ENCODE results near the gene CXCL9. TPM values are rescaled to one million over a fixed set of nuclear protein-coding genes. Genes with fewer than 3 reads are reported as not detected.
"Not testable (repeated sequence)": the region's sequence is repeated elsewhere in the genome, so short reads cannot be mapped to it uniquely, and the experiment has no call there.

CXCL9 gene
- total and polyA plus RNA-seq, 4 donors = 0.22 to 2.3 (median 1.3) TPM

GRCh38 chr4:76053730-76054129, 46.4 kb upstream of the CXCL9 start:
- no peak overlapping the region for H3K9ac ChIP-seq (ENCODE audit: low read depth in 1 of 2, low read length in 2 of 2)
- H3K9me3 ChIP-seq (ENCODE audit: control insufficient read depth in 4 of 4, low read length in 3 of 4) = no peaks in the 10 kb centered on the region
- H3K27me3 ChIP-seq (ENCODE audit: control insufficient read depth in 4 of 4, insufficient read depth in 4 of 4, low read length in 3 of 4) = no peaks in the 10 kb centered on the region
- WGBS = 60% methylated on average over 4 of the region's 4 CpGs
- no peaks in the 10 kb centered on the region for H3K36me3 ChIP-seq (ENCODE audit: control insufficient read depth in 4 of 4, insufficient read depth in 3 of 4, low read depth in 1 of 4, low read length in 3 of 4)
- no peak for DNase-seq (ENCODE audit: low spot score)
- TF ChIP-seq FOXA1 (IDR thresholded peaks at IDR 0.05) (no peak), FOXA2 (IDR thresholded peaks at IDR 0.05) (no peak), RXRA (IDR thresholded peaks at IDR 0.05) (no peak), SP1 (IDR thresholded peaks at IDR 0.05) (no peak), TAF1 (conservative IDR thresholded peaks at IDR 0.05) (no peak), JUND (IDR thresholded peaks at IDR 0.05) (no peak), YY1 (IDR thresholded peaks at IDR 0.05) (no peak), CTCF (IDR thresholded peaks at IDR 0.05; ENCODE audit: low read depth, low read length, missing input control) (no peak), MAX (IDR thresholded peaks at IDR 0.05) (no peak), ATF3 (IDR thresholded peaks at IDR 0.05) (no peak), HNF4A (conservative IDR thresholded peaks at IDR 0.05) (no peak), NR2F2 (IDR thresholded peaks at IDR 0.05) (no peak), ZBTB33 (IDR thresholded peaks at IDR 0.05) (no peak)
- peaks cover 0 to 4% (median under 1%) of the 10 kb centered on the region in 4 donors for H3K4me1 ChIP-seq (ENCODE audit: control insufficient read depth in 4 of 4, insufficient read depth in 4 of 4, low read length in 3 of 4)
- no peak overlapping the region for H3K4me3 ChIP-seq (ENCODE audit: low read depth in 1 of 3, low read length in 3 of 3)
- H3K27ac ChIP-seq (ENCODE audit: low read depth in 1 of 2, low read length in 2 of 2) = no peak overlapping the region

- H3K4me1 ChIP-seq (ENCODE audit: control insufficient read depth in 4 of 4, insufficient read depth in 4 of 4, low read length in 3 of 4); DNase-seq (ENCODE audit: low spot score): not testable (repeated sequence)
- WGBS = 93% methylated on average over 27 of the region's 27 CpGs
These were observed 43.3 kb upstream of the CXCL9 start for GRCh38 chr4:76050560-76051050.

GRCh38 chr4:76049860-76050416, 42.6 kb upstream of the CXCL9 start:
- H3K36me3 ChIP-seq (ENCODE audit: control insufficient read depth in 4 of 4, insufficient read depth in 3 of 4, low read depth in 1 of 4, low read length in 3 of 4); H3K9me3 ChIP-seq (ENCODE audit: control insufficient read depth in 4 of 4, low read length in 3 of 4); H3K27me3 ChIP-seq (ENCODE audit: control insufficient read depth in 4 of 4, insufficient read depth in 4 of 4, low read length in 3 of 4); H3K4me3 ChIP-seq (ENCODE audit: low read depth in 1 of 3, low read length in 3 of 3); DNase-seq (ENCODE audit: low spot score); H3K9ac ChIP-seq (ENCODE audit: low read depth in 1 of 2, low read length in 2 of 2); H3K4me1 ChIP-seq (ENCODE audit: control insufficient read depth in 4 of 4, insufficient read depth in 4 of 4, low read length in 3 of 4); H3K27ac ChIP-seq (ENCODE audit: low read depth in 1 of 2, low read length in 2 of 2): not testable (repeated sequence)
- 89% methylated on average over 17 of the region's 17 CpGs for WGBS

More at GRCh38 chr4:76050560-76051050, 43.3 kb upstream of the CXCL9 start:
- H3K9ac ChIP-seq (ENCODE audit: low read depth in 1 of 2, low read length in 2 of 2); H3K4me3 ChIP-seq (ENCODE audit: low read depth in 1 of 3, low read length in 3 of 3); H3K36me3 ChIP-seq (ENCODE audit: control insufficient read depth in 4 of 4, insufficient read depth in 3 of 4, low read depth in 1 of 4, low read length in 3 of 4); H3K27me3 ChIP-seq (ENCODE audit: control insufficient read depth in 4 of 4, insufficient read depth in 4 of 4, low read length in 3 of 4); H3K27ac ChIP-seq (ENCODE audit: low read depth in 1 of 2, low read length in 2 of 2); H3K9me3 ChIP-seq (ENCODE audit: control insufficient read depth in 4 of 4, low read length in 3 of 4): not testable (repeated sequence)

GRCh38 chr4:76044686-76045085, 37.4 kb upstream of the CXCL9 start:
- 85% methylated on average over 4 of the region's 4 CpGs for WGBS
- H3K4me1 ChIP-seq (ENCODE audit: control insufficient read depth in 4 of 4, insufficient read depth in 4 of 4, low read length in 3 of 4); H3K36me3 ChIP-seq (ENCODE audit: control insufficient read depth in 4 of 4, insufficient read depth in 3 of 4, low read depth in 1 of 4, low read length in 3 of 4); H3K9ac ChIP-seq (ENCODE audit: low read depth in 1 of 2, low read length in 2 of 2); H3K4me3 ChIP-seq (ENCODE audit: low read depth in 1 of 3, low read length in 3 of 3); DNase-seq (ENCODE audit: low spot score); H3K27ac ChIP-seq (ENCODE audit: low read depth in 1 of 2, low read length in 2 of 2); H3K27me3 ChIP-seq (ENCODE audit: control insufficient read depth in 4 of 4, insufficient read depth in 4 of 4, low read length in 3 of 4); H3K9me3 ChIP-seq (ENCODE audit: control insufficient read depth in 4 of 4, low read length in 3 of 4): not testable (repeated sequence)

- 97% methylated on average over 18 of the region's 18 CpGs for WGBS
- not testable (repeated sequence) for DNase-seq (ENCODE audit: low spot score)
These were observed 36.0 kb upstream of the CXCL9 start for GRCh38 chr4:76043306-76043705.

More at GRCh38 chr4:76043306-76043705, 36.0 kb upstream of the CXCL9 start:
- not testable (repeated sequence) for H3K4me3 ChIP-seq (ENCODE audit: low read depth in 1 of 3, low read length in 3 of 3); H3K27me3 ChIP-seq (ENCODE audit: control insufficient read depth in 4 of 4, insufficient read depth in 4 of 4, low read length in 3 of 4); H3K9ac ChIP-seq (ENCODE audit: low read depth in 1 of 2, low read length in 2 of 2); H3K4me1 ChIP-seq (ENCODE audit: control insufficient read depth in 4 of 4, insufficient read depth in 4 of 4, low read length in 3 of 4); H3K9me3 ChIP-seq (ENCODE audit: control insufficient read depth in 4 of 4, low read length in 3 of 4); H3K27ac ChIP-seq (ENCODE audit: low read depth in 1 of 2, low read length in 2 of 2); H3K36me3 ChIP-seq (ENCODE audit: control insufficient read depth in 4 of 4, insufficient read depth in 3 of 4, low read depth in 1 of 4, low read length in 3 of 4)
